T-helper 17 cell (primary cell): ENCODE measurements around the gene CEP68. TPM values are rescaled to one million over a fixed set of nuclear protein-coding genes. Genes with fewer than 3 reads are reported as not detected.
"Not testable (repeated sequence)": the region's sequence is repeated elsewhere in the genome, so short reads cannot be mapped to it uniquely, and the experiment has no call there.

Experiments used
- ATAC-seq: fragments of 150-1000 bp; cut with Tn5 transposase; 2 replicates; pipeline ENCODE4 v1.10.0; 2021; ENCODE audit warnings: mild to moderate bottlenecking, moderate library complexity
- DNase-seq, 3 donors: peaks; one replicate each; pipeline versions ENCODE4 v3.0.0 to v3.0.0-alpha.2; 2020 to 2021
- H3K9me3 ChIP-seq: one replicate; pipeline ENCODE4 v1.7.0; 2013; ENCODE audit warnings: low read length, mild to moderate bottlenecking; ENCODE audit not compliant: control insufficient read depth, poor library complexity, severe bottlenecking
- H3K27ac Mint-ChIP-seq: one replicate; pipeline ENCODE4 v1.8.0; 2022; ENCODE audit warnings: mild to moderate bottlenecking, moderate library complexity, mixed read lengths
- H3K27me3 Mint-ChIP-seq: one replicate; pipeline ENCODE4 v1.8.0; 2022; ENCODE audit warnings: mixed read lengths
- H3K36me3 Mint-ChIP-seq: one replicate; pipeline ENCODE4 v1.8.0; 2022; ENCODE audit warnings: low read depth, mixed read lengths
- H3K4me1 Mint-ChIP-seq: one replicate; pipeline ENCODE4 v1.8.0; 2022; ENCODE audit warnings: mild to moderate bottlenecking, mixed read lengths
- H3K4me3 Mint-ChIP-seq: one replicate; pipeline ENCODE4 v1.8.0; 2022; ENCODE audit warnings: mild to moderate bottlenecking, moderate library complexity, mixed read lengths
- total RNA-seq, 4 donors: library from RNA in 2 of 4; stranded (reverse) in 2 of 4; gene quantifications; one replicate each; pipeline ENCODE4 v1.2.3 and lab custom pipeline; 2022 to 2026

Gene CEP68
- total RNA-seq, 2 donors from 2014 or later = 13.6 to 22.5 TPM

DNA sequence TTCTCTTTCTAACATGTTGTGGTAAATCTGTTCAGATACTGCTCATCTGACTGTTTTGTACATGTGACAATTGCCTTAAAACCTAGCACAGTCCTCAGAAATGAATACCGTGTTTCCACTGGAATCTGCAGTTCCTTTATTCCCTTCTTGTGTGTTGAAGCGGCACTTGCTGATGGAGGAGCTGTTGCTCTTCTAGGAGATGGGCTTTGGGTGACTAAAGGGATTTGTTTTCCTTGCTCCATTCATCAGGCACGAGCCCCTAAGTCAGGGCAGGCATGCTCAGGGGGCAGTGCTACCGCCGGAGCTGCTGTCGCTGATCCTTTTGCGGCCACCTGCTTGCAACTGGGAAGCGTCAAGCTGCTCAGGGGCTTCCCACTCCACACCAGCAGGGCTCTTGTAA is 32.5 kb upstream of the CEP68 start:
- Mint-ChIP-seq H3K4me3 (no peak overlapping the region), H3K27ac (no peak overlapping the region), H3K27me3 (no peaks in the 10 kb centered on the region), H3K36me3 (no peaks in the 10 kb centered on the region), H3K4me1 (no peaks in the 10 kb centered on the region)
- no peaks in the 10 kb centered on the region for H3K9me3 ChIP-seq
- DNase-seq (no peak), ATAC-seq (no peak)

DNA sequence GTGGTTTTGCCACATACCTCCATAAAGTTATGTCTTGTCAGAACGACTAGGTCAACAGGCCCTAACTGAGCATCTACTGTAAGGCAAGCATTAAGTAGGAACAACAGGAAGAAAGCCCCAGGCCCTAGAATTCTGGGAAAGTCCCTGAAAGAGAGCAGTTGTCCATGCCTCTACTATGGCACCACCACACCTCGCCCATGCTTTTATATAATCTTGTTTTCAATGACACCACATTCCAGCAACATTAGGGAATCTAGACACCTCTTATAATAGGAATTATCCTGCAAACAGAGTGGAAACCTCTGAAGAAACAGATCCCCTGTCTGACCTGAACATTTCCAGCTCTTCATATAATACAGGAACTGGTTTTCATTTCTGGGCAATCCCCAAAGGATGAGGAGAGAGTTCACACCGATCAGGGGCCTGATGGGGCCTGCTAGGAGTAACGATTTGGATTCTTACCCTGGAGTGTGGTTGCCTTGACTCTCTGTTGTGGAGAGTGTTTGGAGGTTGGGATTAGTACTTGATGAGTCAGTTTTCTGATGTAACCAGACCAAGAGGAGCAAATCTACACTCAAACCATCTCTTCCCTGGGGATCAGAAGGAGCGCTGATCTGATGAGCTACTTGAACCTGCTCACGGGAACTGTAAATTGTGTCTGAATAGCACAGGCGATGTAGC is 31.9 kb upstream of the CEP68 start:
- Mint-ChIP-seq H3K4me1 (no peaks in the 10 kb centered on the region), H3K27me3 (no peaks in the 10 kb centered on the region), H3K36me3 (no peaks in the 10 kb centered on the region), H3K4me3 (no peak overlapping the region), H3K27ac (no peak overlapping the region)
- no peaks in the 10 kb centered on the region for H3K9me3 ChIP-seq
- DNase-seq = no peak
- no peak for ATAC-seq

DNA sequence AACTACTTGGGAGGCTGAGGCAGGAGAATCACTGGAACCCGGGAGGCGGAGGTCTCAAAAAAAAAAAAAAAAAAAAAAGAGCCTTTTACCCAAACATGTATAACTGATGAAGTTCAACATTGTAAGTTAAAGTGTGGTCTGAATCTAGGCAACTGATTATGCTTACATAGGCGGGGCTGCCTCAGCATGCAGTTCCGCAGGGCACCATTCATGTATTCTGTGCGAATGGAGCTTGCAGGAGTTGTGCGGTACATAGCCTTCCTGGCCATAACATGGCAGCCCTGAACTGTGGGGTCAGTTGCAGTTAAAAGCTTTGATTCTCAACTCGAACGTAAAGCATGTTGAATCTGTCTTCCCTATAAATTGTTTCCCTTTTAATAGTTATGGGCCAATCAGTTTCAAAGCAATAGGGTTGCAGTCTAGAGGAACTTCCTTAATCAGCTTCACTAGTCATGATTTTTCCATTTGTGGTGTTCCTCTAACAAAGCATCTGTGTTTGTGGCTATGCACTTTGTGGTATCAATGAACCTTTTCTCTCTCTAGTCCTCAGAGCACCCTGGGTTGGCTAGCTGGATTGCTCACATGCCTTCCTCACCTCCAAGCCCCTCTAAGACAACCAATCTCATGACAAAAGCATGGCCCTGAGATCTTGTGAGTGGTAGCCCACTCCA is 30.6 kb upstream of the CEP68 start:
- no peaks in the 10 kb centered on the region for H3K27me3 Mint-ChIP-seq
- H3K4me1 Mint-ChIP-seq = peaks cover 2% of the 10 kb centered on the region
- no peaks in the 10 kb centered on the region for H3K36me3 Mint-ChIP-seq
- no peak overlapping the region for H3K27ac Mint-ChIP-seq
- ATAC-seq (no peak), DNase-seq (no peak)
- H3K9me3 ChIP-seq = no peaks in the 10 kb centered on the region
- no peak overlapping the region for H3K4me3 Mint-ChIP-seq

DNA sequence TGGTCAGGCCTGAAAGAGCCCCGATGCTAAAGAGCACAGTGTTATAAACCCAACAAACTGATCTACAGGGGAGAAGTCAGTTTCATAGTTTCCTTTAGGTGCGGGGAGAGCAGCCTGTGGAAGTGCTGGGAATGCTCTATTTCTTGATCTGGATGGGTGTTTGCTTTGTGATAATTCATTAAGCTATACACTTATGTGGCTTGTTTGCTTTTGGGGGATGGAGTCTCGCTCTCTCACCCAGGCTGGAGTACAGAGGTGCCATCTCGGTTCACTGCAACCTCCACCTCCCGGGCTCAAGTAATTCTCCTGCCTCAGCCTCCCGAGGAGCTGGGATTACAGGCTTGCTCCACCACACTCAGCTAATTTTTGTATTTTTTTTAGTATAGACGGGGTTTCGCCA is 30.1 kb upstream of the CEP68 start:
- ATAC-seq (no peak), DNase-seq (no peak)
- Mint-ChIP-seq H3K4me3 (no peak overlapping the region), H3K27me3 (no peaks in the 10 kb centered on the region), H3K4me1 (peaks cover 8% of the 10 kb centered on the region), H3K27ac (no peak overlapping the region), H3K36me3 (no peaks in the 10 kb centered on the region)
- no peaks in the 10 kb centered on the region for H3K9me3 ChIP-seq

DNA sequence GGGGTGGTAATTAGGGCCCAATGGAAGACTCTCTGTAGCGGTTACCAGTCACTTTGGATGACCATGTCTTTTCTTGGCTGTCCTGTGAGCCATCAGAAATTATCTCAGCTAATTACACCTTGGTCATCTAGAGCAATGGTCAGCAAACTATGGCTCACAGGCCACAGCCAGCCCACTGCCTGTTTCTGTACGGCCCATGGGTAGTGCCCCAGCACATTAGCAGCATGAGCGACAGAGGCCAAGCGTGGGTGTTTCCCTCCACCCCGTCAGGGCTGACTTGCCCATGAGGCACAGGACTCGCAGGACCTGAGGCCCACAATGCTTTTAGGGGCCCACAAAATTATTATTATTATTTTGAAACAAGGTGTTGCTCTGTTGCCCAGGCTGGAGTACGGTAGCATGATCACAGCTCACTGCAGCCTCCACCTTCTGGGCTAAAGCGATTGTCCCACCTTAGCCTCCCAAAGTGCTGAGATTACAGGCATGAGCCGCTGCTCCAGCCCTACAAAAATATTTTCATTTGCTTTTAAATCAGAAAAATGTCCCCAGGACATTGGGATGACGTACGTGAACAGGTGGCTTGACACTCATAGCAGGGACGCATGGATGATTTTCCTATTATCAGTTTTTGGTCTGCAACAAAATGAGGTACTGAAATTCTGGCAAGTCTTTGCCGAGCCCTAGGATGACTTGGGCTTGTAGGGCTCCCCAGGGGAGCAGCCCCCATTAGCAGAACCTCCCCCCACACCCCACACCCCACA is 29.3 kb upstream of the CEP68 start:
- ATAC-seq (peak; percentile 55), DNase-seq (no peak)
- H3K9me3 ChIP-seq = no peaks in the 10 kb centered on the region
- Mint-ChIP-seq H3K27ac (no peak overlapping the region), H3K36me3 (no peaks in the 10 kb centered on the region), H3K27me3 (no peaks in the 10 kb centered on the region), H3K4me1 (peaks cover 15% of the 10 kb centered on the region), H3K4me3 (no peak overlapping the region)

DNA sequence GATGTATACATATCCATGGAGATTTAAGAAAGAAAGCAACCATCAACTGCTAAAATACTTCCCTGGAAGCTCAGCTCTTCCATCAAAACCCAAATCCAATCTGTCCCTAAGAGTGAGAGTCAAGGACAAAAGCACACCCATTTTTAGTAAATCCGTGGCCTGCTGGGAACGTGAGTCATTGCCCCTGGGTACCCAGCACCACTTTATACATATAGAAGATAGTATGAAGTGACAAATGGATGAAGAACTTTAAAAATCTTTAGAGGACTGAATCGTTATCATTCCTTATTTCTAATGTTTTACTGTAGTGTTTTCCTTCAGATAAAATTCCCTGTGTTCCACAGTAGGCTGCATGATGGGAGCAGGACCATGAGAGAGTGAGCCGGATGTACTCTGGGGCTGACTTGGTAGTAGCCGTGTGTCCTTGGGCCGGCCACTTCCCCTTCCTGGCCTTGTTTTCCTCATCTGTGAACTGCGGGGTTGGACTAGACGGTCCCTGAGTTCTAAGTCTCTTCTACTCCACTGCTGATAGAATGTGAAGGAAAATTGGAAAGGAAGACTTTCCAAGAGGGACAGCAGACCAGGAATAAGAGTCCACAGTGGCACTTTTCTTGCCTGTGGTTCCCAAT is 28.5 kb upstream of the CEP68 start:
- DNase-seq (no peak), ATAC-seq (no peak)
- H3K27me3 Mint-ChIP-seq = no peaks in the 10 kb centered on the region
- no peaks in the 10 kb centered on the region for H3K36me3 Mint-ChIP-seq
- no peaks in the 10 kb centered on the region for H3K9me3 ChIP-seq
- no peak overlapping the region for H3K4me3 Mint-ChIP-seq
- H3K27ac Mint-ChIP-seq = no peak overlapping the region
- peaks cover 23% of the 10 kb centered on the region for H3K4me1 Mint-ChIP-seq

DNA sequence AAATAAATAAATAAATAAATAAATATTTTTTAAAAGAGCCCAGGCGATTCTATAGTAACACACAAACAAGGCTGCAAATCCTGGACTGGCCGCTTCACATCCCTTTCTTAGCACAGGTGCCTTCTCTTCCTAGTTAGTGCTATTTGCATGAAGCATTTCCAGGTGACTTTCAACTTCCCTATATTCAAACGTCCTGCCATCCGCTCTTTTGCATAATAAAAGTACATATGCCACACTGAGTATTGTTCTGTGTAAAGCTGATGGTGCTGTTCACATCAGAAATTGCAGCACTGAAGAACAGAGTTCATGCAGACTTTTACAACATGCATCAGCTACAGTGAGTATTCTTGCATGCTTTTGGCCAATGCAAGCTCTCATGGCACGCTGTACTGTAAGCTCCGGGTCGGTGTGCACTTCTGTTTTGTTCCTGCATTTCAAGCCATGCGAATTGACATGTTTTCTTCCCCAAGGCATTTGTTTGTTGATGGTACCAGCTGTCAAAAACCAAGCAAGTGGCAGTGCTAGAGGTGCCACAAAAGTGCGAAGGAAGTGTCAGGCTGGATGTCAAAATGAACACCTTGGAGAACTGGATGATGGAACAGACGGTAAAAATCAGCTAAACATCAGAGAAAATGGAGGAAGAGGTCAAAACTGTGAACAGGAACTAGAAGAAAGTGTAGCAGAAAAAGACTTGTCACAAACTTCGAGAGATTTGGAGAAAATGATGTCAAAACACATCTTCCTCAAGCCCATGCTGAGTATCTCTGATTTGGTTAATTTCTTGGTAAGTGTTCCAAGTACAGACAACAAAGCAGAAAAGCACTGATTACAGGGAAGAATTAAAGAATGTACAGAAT is 25.5 kb upstream of the CEP68 start:
- H3K4me3 Mint-ChIP-seq = peak overlapping the region; percentile 82
- H3K36me3 Mint-ChIP-seq = peaks cover 4% of the 10 kb centered on the region
- peak; percentile 39 for ATAC-seq
- H3K27me3 Mint-ChIP-seq = no peaks in the 10 kb centered on the region
- no peak for DNase-seq
- peak overlapping the region; percentile 87 for H3K27ac Mint-ChIP-seq
- no peaks in the 10 kb centered on the region for H3K9me3 ChIP-seq
- H3K4me1 Mint-ChIP-seq = peaks cover 25% of the 10 kb centered on the region

DNA sequence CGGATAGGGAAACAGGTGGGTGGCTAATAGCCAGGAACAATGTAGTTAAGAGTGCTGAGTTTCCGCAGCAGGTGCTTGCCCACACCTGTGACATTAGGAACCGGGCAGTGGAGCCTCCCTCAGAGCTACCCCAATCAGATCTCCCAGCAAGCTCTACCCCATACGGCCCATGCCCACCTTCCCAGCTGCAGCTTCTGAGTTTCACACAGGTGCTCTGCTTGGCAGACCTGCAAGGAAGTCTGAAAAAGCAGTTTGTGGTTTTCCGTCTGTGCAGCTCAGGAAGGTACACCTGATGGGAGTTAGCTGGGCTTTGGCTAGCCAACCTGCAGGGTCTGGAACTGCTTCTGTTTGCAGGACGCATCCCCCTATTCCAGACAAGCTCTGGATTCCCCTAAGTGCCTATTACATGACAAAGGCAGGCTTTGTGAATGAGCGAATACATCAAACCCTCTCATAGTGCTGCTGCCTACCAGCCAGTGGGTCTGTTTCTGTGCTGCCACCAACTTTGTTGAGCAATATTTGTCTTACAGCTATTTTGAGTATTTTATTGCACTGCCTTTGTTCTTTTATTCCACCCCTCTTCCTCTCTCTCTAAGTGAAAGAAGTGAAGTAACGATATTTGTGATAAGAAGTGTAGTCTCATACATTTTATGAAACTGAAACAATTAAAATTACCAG is 24.7 kb upstream of the CEP68 start:
- H3K9me3 ChIP-seq = no peaks in the 10 kb centered on the region
- Mint-ChIP-seq H3K27me3 (no peaks in the 10 kb centered on the region), H3K36me3 (peaks cover 4% of the 10 kb centered on the region), H3K27ac (peak overlapping the region; percentile 87), H3K4me1 (peaks cover 25% of the 10 kb centered on the region), H3K4me3 (peak overlapping the region; percentile 82)
- DNase-seq (no peak), ATAC-seq (peak; percentile 57)

DNA sequence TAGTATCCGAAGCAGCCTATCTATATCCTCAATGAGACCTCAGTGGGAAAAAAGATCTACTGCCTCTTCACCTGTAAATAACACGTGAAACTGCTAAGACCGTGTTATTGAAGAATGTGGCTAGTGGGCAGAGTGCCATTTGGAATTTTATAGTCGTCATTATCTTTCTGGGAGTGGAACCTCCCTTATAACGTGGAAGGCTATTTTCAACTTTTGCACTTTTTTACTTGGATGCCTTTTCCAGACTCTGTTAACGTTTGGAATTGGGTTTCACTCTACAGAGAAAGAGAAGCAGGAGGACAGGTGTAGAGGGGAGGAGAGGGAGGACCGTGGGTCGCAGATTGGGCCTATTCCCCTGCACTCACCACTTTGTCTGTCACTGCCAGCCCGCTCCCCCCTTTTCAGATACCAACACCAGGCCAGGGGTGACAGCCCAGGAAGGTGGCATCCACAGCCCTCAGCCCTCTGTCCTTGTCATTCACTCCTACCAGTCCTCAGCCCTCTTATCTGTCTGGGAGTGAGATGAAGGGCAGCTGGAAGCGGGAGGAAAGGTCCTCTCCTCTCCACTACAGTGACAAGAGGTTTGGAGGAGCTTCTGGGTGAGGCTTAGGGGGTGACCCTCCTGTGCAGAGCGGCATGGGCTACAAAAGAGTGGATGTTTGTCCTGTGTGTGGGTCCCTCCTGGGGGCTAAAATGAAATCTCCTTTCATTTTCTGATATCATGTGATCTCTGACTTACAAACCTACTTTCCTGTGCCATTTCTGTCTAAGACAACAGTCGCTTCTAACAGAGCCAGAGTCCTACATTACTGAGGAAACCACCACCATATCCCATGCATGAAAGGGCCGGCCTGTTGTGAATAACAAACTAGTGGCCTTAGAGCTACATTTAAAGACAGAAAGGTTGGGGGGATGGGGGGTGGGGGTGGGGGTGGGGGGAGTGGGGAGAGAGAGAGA is 23.9 kb upstream of the CEP68 start:
- peaks cover 25% of the 10 kb centered on the region for H3K4me1 Mint-ChIP-seq
- H3K4me3 Mint-ChIP-seq = peak overlapping the region; percentile 82
- no peaks in the 10 kb centered on the region for H3K27me3 Mint-ChIP-seq
- ATAC-seq (no peak), DNase-seq (no peak)
- H3K9me3 ChIP-seq = no peaks in the 10 kb centered on the region
- peaks cover 4% of the 10 kb centered on the region for H3K36me3 Mint-ChIP-seq
- peak overlapping the region; percentile 87 for H3K27ac Mint-ChIP-seq

DNA sequence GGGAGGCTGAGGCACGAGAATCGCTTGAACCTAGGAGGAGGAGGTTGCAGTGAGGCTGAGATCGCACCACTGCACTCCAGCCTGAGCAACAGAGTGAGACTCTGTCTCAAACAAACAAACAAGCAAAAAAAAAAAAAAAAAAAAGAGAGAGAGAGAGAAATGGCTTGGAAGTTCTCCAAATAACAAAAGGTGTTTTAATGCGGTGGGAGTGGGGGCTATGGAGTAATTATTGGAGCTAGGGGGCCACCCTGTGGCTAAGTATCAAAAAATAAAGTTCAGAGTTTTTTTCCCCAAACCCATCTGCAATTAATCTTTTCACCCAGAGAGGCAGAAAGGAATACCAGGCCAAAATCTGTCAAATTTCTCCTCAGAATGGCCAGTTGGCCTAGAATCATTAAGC is 23.0 kb upstream of the CEP68 start:
- Mint-ChIP-seq H3K36me3 (peaks cover 6% of the 10 kb centered on the region), H3K27ac (peak overlapping the region; percentile 47), H3K27me3 (no peaks in the 10 kb centered on the region), H3K4me3 (no peak overlapping the region), H3K4me1 (peaks cover 25% of the 10 kb centered on the region)
- DNase-seq (no peak), ATAC-seq (no peak)
- no peaks in the 10 kb centered on the region for H3K9me3 ChIP-seq

DNA sequence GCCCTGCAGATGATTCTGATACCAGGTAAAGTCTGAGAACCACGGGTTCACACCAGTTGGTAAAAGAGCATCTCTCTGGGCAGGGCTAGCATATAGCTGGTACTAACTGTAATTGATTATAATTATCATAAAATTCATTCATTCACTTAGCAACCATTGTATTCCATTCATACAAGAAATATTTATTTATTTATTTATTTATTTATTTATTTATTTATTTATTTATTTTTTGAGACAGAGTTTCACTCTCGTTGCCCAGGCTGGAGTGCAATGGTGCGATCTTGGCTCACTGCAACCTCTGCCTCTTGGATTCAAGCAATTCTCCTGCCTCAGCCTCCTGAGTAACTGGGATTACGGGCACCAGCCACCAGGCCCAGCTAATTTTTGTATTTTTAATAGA is 22.5 kb upstream of the CEP68 start:
- Mint-ChIP-seq H3K4me1 (peaks cover 25% of the 10 kb centered on the region), H3K27ac (peak overlapping the region; percentile 47)
- H3K4me3 Mint-ChIP-seq, DNase-seq, H3K27me3 Mint-ChIP-seq, ATAC-seq, H3K36me3 Mint-ChIP-seq, H3K9me3 ChIP-seq: not testable (repeated sequence)
